Activated T-helper 1 cell treated with anti-CD3 and anti-CD28 coated beads, Interleukin-12 subunit alpha, Interleukin-12 subunit beta, Interleukin-2, Interleukin-4 antibody, amounts not matched to agents 30 ng/mL and 10 ng/mL and 1 ng/mL, durations not matched to agents 14 hours and 24 hours and 36 hours (primary cell): ENCODE results near the gene FAM3A. TPM values are rescaled to one million over a fixed set of nuclear protein-coding genes. Genes with fewer than 3 reads are reported as not detected.

Source experiments
- DNase-seq: peaks from one replicate; pipeline ENCODE4 v3.0.0; 2021; ENCODE audit warnings: low spot score
- H3K27ac Mint-ChIP-seq: one replicate; pipeline ENCODE4 v1.8.0; 2021; ENCODE audit warnings: mild to moderate bottlenecking, mixed read lengths
- H3K27me3 Mint-ChIP-seq: one replicate; pipeline ENCODE4 v1.8.0; 2022; ENCODE audit warnings: mild to moderate bottlenecking, moderate library complexity, mixed read lengths; ENCODE audit not compliant: insufficient read depth
- H3K36me3 Mint-ChIP-seq: one replicate; pipeline ENCODE4 v1.8.0; 2021; ENCODE audit warnings: low read depth, mixed read lengths
- H3K4me1 Mint-ChIP-seq: one replicate; pipeline ENCODE4 v1.8.0; 2021; ENCODE audit warnings: low read depth, mixed read lengths
- H3K4me3 Mint-ChIP-seq: one replicate; pipeline ENCODE4 v1.8.0; 2021; ENCODE audit warnings: mild to moderate bottlenecking, moderate library complexity, mixed read lengths
- H3K9me3 Mint-ChIP-seq: one replicate; pipeline ENCODE4 v1.8.0; 2021; ENCODE audit warnings: mixed read lengths
- intact Hi-C: fragments of 100-400 bp; cut with micrococcal nuclease; formaldehyde crosslinking; loops from one replicate; pipeline ENCODE4 v1.15.1; 2024
- total RNA-seq: library from RNA; stranded (reverse); gene quantifications from 2 replicates; pipeline ENCODE4 v1.2.3, GENCODE V29; 2022

The FAM3A gene
- total RNA-seq, 1 donor from 2014 or later: 40.1 TPM

DNA sequence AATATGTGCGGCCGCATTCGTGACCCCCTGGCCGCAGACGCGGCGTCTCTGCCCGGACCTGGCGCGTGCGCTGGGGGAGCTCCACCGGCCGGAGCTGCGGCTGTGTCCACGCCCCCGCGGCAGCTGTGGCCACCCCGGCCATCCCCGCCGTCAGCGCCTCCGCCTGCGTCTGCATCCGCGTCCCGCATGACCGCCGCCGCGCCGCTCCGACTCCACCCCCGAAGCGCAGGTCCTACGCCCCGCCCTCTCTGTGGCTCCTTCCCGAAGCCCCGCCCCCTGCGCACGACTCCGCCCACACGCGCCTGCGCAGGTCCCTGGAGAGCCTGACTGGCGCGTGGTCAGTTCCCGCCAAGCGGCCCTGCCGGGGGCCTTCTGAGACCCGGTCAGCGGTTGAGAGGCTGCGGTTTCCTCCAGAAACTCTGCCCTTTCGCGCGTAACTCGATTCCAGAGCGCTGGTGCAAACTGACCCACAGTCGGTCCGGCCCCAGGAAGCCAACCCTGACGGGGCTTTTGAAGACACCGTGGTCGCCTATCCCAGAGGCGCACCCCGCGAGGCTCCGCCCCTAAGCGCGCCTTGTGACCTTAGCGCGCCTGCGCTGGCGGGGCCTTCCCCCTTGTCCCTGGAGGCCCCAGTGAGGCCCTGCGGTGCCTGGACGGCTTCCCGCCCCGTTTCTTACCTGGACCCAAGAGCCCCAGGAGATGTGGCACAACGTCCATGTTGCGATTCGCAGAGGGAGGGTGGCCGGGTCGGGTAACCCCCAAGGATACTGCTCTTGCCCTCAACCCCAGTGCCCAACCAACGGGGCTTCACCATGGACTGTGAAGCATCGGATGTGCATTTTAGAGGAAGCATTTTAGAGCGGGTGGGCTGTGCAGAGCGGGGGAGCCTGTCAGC lies 37.1 kb downstream of the FAM3A start, which contains the start of gene LAGE3:
TSS of gene LAGE3 (minus strand) at position 554 of the 895 bp plus-strand sequence. CDS start at position 188, 366 bp downstream.
- intact Hi-C loops: loop anchor here (1.0 to 5.0 kb wide), 9 partner anchors 11 to 552 kb away; partner anchors contain the start of genes ARHGAP4, FAM3A, FAM50A and G6PD
- Mint-ChIP-seq H3K4me3 (peak within 1 kb of the TSS; percentile 88), H3K27ac (peak within 1 kb of the TSS; percentile 91), H3K9me3 (no peaks in the 10 kb centered on the region), H3K4me1 (peaks cover 23% of the 10 kb centered on the region), H3K27me3 (no peaks in the 10 kb centered on the region), H3K36me3 (peaks cover 10% of the 10 kb centered on the region)
- DNase-seq: peak; percentile 93

- Mint-ChIP-seq H3K4me1 (peaks cover 18% of the 10 kb centered on the region), H3K36me3 (peaks cover 4% of the 10 kb centered on the region), H3K9me3 (no peaks in the 10 kb centered on the region), H3K27ac (peak overlapping the region; percentile 77), H3K27me3 (no peaks in the 10 kb centered on the region), H3K4me3 (peak overlapping the region; percentile 88)
- no peak for DNase-seq
- intact Hi-C loops: loop anchor here (1.0 to 5.0 kb wide), 6 partner anchors 34 to 551 kb away; partner anchors contain the start of genes ARHGAP4, FAM50A, G6PD and GDI1
These were observed 38.0 kb downstream of the FAM3A start for GRCh38 chrX:154477891-154478477.

- no peak overlapping the region for H3K27ac Mint-ChIP-seq
- H3K36me3 Mint-ChIP-seq: peaks cover 4% of the 10 kb centered on the region
- no peaks in the 10 kb centered on the region for H3K9me3 Mint-ChIP-seq
- peaks cover 18% of the 10 kb centered on the region for H3K4me1 Mint-ChIP-seq
- intact Hi-C loops: loop anchor here (5.0 kb wide), 2 partner anchors 65 to 550 kb away; partner anchors contain the start of genes ARHGAP4 and TAFAZZIN
- no peak for DNase-seq
- no peaks in the 10 kb centered on the region for H3K27me3 Mint-ChIP-seq
- no peak overlapping the region for H3K4me3 Mint-ChIP-seq
These were observed 39.2 kb downstream of the FAM3A start for GRCh38 chrX:154476821-154477220.

- no peak overlapping the region for H3K4me3 Mint-ChIP-seq
- no peaks in the 10 kb centered on the region for H3K27me3 Mint-ChIP-seq
- peaks cover 4% of the 10 kb centered on the region for H3K36me3 Mint-ChIP-seq
- H3K4me1 Mint-ChIP-seq: peaks cover 12% of the 10 kb centered on the region
- DNase-seq: no peak
- no peaks in the 10 kb centered on the region for H3K9me3 Mint-ChIP-seq
- H3K27ac Mint-ChIP-seq: no peak overlapping the region
- intact Hi-C loops: no loop called here
These were observed 42.3 kb downstream of the FAM3A start for GRCh38 chrX:154473683-154474082.

DNA sequence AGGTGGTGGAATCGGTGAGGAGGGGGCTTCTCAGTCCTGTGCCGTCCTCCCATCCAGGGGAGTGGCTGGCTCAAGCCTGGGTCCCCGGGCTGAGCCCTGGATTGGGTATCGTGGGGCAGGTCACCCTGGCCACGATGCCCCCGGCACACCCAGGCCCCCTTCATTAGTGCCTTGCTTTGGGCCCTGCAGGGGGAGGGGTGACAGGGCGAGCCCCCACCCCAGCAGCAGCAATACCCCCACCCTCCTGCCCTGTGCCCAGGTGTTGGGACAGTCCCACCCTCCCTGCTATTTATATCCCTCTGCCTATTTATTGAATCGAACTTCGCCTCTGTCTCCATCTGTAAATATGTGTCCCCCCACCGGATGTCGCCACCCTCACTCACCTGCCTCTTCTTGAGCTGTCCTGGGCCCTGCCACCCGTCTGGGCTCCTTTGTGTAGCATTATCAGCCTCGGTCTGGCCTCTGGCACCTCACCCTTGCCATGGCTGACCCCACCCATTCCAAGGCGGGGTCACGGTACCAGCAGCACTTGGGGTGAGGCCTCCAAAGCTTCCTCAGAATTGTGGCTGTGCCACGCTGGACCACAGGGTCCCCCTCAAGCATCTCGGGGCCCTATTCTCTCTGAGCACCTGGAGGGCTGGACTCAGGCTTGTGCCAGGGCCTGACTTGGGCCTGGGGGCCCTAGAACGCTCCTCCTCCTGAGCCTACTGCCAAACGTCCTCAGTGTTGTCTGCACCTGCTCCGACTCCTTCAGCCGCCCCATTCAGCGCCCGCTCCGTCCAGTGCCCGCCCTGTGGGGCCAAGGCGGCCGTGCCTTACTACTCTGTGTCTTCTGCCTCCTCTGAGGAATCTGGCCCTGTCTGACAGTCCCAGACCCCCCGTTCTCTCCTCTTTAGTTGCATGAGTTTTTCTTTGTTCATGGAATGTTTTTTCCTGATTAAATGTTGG lies 43.1 kb downstream of the FAM3A start:
- Mint-ChIP-seq H3K4me3 (no peak overlapping the region), H3K27me3 (no peaks in the 10 kb centered on the region), H3K27ac (no peak overlapping the region), H3K9me3 (no peaks in the 10 kb centered on the region), H3K4me1 (peaks cover 12% of the 10 kb centered on the region), H3K36me3 (peaks cover 4% of the 10 kb centered on the region)
- intact Hi-C loops: no loop called here
- no peak for DNase-seq

- Mint-ChIP-seq H3K4me3 (no peak overlapping the region), H3K27me3 (no peaks in the 10 kb centered on the region), H3K27ac (no peak overlapping the region), H3K4me1 (peaks cover 6% of the 10 kb centered on the region), H3K9me3 (no peaks in the 10 kb centered on the region), H3K36me3 (peaks cover 4% of the 10 kb centered on the region)
- no peak for DNase-seq
- intact Hi-C loops: no loop called here
These were observed 44.0 kb downstream of the FAM3A start for GRCh38 chrX:154471839-154472684.

- intact Hi-C loops: no loop called here
- Mint-ChIP-seq H3K9me3 (no peaks in the 10 kb centered on the region), H3K27me3 (no peaks in the 10 kb centered on the region), H3K27ac (no peak overlapping the region), H3K4me3 (no peak overlapping the region), H3K36me3 (peaks cover 4% of the 10 kb centered on the region), H3K4me1 (peaks cover 6% of the 10 kb centered on the region)
- no peak for DNase-seq
These were observed 45.0 kb downstream of the FAM3A start for GRCh38 chrX:154470914-154471568.

GRCh38 chrX:154470434-154470833 lies 45.6 kb downstream of the FAM3A start:
- Mint-ChIP-seq H3K9me3 (no peaks in the 10 kb centered on the region), H3K36me3 (peaks cover 2% of the 10 kb centered on the region), H3K4me3 (no peak overlapping the region), H3K27ac (no peak overlapping the region), H3K27me3 (no peaks in the 10 kb centered on the region), H3K4me1 (peaks cover 2% of the 10 kb centered on the region)
- no peak for DNase-seq
- intact Hi-C loops: no loop called here

DNA sequence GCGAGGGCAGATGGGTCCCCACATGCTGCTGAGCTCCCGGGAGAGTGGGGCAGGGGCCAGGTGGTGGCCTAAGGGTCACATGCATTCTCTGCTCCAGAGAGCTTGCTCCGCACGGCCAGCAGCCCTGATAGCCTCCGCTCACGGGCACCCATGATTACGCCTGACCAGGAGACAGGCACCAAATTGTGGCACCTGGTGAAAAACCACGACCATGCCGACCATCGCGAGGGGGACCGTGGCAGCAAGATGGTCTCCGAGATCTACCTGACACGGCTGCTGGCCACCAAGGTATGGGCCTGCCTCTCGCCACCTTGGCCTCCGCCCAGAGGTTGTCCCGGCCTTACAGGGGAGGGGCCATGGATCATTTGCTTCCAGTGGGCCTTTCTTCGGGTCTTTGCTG lies 46.2 kb downstream of the FAM3A start:
- Mint-ChIP-seq H3K9me3 (no peaks in the 10 kb centered on the region), H3K27me3 (no peaks in the 10 kb centered on the region)
- DNase-seq: no peak

GRCh38 chrX:154469114-154469513 lies 46.9 kb downstream of the FAM3A start:
- no peaks in the 10 kb centered on the region for H3K9me3 Mint-ChIP-seq
- intact Hi-C loops: no loop called here

More for the DNA sequence above, 46.2 kb downstream of the FAM3A start:
- Mint-ChIP-seq H3K4me1 (no peaks in the 10 kb centered on the region), H3K36me3 (no peaks in the 10 kb centered on the region), H3K4me3 (no peak overlapping the region), H3K27ac (no peak overlapping the region)
- intact Hi-C loops: no loop called here

GRCh38 chrX:154468217-154468616 lies 47.8 kb downstream of the FAM3A start:
- Mint-ChIP-seq H3K27ac (no peak overlapping the region), H3K36me3 (no peaks in the 10 kb centered on the region), H3K9me3 (no peaks in the 10 kb centered on the region), H3K4me1 (no peaks in the 10 kb centered on the region), H3K4me3 (no peak overlapping the region), H3K27me3 (no peaks in the 10 kb centered on the region)
- intact Hi-C loops: no loop called here
- no peak for DNase-seq

More at GRCh38 chrX:154469114-154469513, 46.9 kb downstream of the FAM3A start:
- Mint-ChIP-seq H3K4me1 (no peaks in the 10 kb centered on the region), H3K27ac (no peak overlapping the region), H3K36me3 (no peaks in the 10 kb centered on the region), H3K4me3 (no peak overlapping the region), H3K27me3 (no peaks in the 10 kb centered on the region)
- DNase-seq: no peak
